Measurements from ENCODE around the gene CALHM4.

Gene CALHM4

GRCh38 chr6:116524236-116524635 is 29.3 kb upstream of the CALHM4 start:
- POLR2A ChIA-PET, result no interaction called here
- CTCF ChIA-PET, result interaction anchor here (0.7 to 1.1 kb wide), 2 partner anchors 8 to 13 kb away, joined by 3 to 4 read pairs; partner anchors contain the start of gene CALHM5

GRCh38 chr6:116528133-116528532 is 25.4 kb upstream of the CALHM4 start:
- no peak for DNase-seq (ENCODE audit: extremely low spot score)
- CTCF ChIA-PET, result interaction anchor here (1.4 to 2.2 kb wide), 2 partner anchors 17 to 240 kb away, joined by 5 to 7 read pairs; partner anchors contain the start of gene CALHM5
- TF ChIP-seq SP1 (IDR thresholded peaks at IDR 0.05) (no peak), PKNOX1 (IDR thresholded peaks at IDR 0.05) (no peak), CTBP1 (IDR thresholded peaks at IDR 0.05; ENCODE audit: borderline replicate concordance) (no peak), BHLHE40 (IDR thresholded peaks at IDR 0.05; ENCODE audit: borderline replicate concordance) (no peak), FOXK2 (IDR thresholded peaks at IDR 0.05) (no peak), SUZ12 (IDR thresholded peaks at IDR 0.05) (no peak), LEF1 (IDR thresholded peaks at IDR 0.05; ENCODE audit: borderline replicate concordance) (no peak), ARNT (IDR thresholded peaks at IDR 0.05) (no peak)
- POLR2A ChIA-PET, result no interaction called here

More at GRCh38 chr6:116524236-116524635, 29.3 kb upstream of the CALHM4 start:
- TF ChIP-seq FOXK2 (IDR thresholded peaks at IDR 0.05), result no peak
- TF ChIP-seq HDGF (IDR thresholded peaks at IDR 0.05; ENCODE audit: borderline replicate concordance), result no peak
- no peak for TF ChIP-seq ELF4 (IDR thresholded peaks at IDR 0.05)
- no peak for TF ChIP-seq NFRKB (IDR thresholded peaks at IDR 0.05)
- TF ChIP-seq ZNF384 (IDR thresholded peaks at IDR 0.05), result no peak
- no peak for TF ChIP-seq FOXA1 (IDR thresholded peaks at IDR 0.05)
- no peak for TF ChIP-seq ARNT (IDR thresholded peaks at IDR 0.05)
- no peak for TF ChIP-seq LEF1 (IDR thresholded peaks at IDR 0.05; ENCODE audit: borderline replicate concordance)
- no peak for TF ChIP-seq FOXM1 (IDR thresholded peaks at IDR 0.05; ENCODE audit: borderline replicate concordance)
- no peak for TF ChIP-seq L3MBTL2 (conservative IDR thresholded peaks at IDR 0.05)
- TF ChIP-seq TARDBP (IDR thresholded peaks at IDR 0.05), result no peak
- no peak for TF ChIP-seq CTBP1 (IDR thresholded peaks at IDR 0.05; ENCODE audit: borderline replicate concordance)
- TF ChIP-seq PKNOX1 (IDR thresholded peaks at IDR 0.05), result no peak
- no peak for TF ChIP-seq SP1 (IDR thresholded peaks at IDR 0.05)
- no peak for DNase-seq (ENCODE audit: extremely low spot score)

- CTCF ChIA-PET, result interaction anchor here (1.4 to 2.2 kb wide), 2 partner anchors 17 to 241 kb away, joined by 5 to 7 read pairs; partner anchors contain the start of gene CALHM5
- POLR2A ChIA-PET, result no interaction called here
- DNase-seq (ENCODE audit: extremely low spot score), result no peak
- no peak for TF ChIP-seq BHLHE40 (IDR thresholded peaks at IDR 0.05; ENCODE audit: borderline replicate concordance)
- no peak for TF ChIP-seq ZNF384 (IDR thresholded peaks at IDR 0.05)
- no peak for TF ChIP-seq L3MBTL2 (conservative IDR thresholded peaks at IDR 0.05)
- TF ChIP-seq SUZ12 (IDR thresholded peaks at IDR 0.05), result no peak
- no peak for TF ChIP-seq ARNT (IDR thresholded peaks at IDR 0.05)
Measured at GRCh38 chr6:116528780-116529179, 24.8 kb upstream of the CALHM4 start.

GRCh38 chr6:116529466-116530290 is 23.9 kb upstream of the CALHM4 start:
- TF ChIP-seq FOXA1 (IDR thresholded peaks at IDR 0.05) (no peak), HDGF (IDR thresholded peaks at IDR 0.05; ENCODE audit: borderline replicate concordance) (no peak), ZNF384 (IDR thresholded peaks at IDR 0.05) (no peak), TARDBP (IDR thresholded peaks at IDR 0.05) (no peak), CTBP1 (IDR thresholded peaks at IDR 0.05; ENCODE audit: borderline replicate concordance) (no peak), PKNOX1 (IDR thresholded peaks at IDR 0.05) (no peak), LEF1 (IDR thresholded peaks at IDR 0.05; ENCODE audit: borderline replicate concordance) (no peak), SP1 (IDR thresholded peaks at IDR 0.05) (no peak), ARNT (IDR thresholded peaks at IDR 0.05) (no peak), SUZ12 (IDR thresholded peaks at IDR 0.05) (no peak), L3MBTL2 (conservative IDR thresholded peaks at IDR 0.05) (no peak), NFRKB (IDR thresholded peaks at IDR 0.05) (no peak), BHLHE40 (IDR thresholded peaks at IDR 0.05; ENCODE audit: borderline replicate concordance) (no peak)
- POLR2A ChIA-PET, result interaction anchor here (1.2 to 1.6 kb wide), 2 partner anchors 18 to 250 kb away, joined by 4 to 5 read pairs; partner anchors contain the start of genes CALHM5 and TSPYL1

GRCh38 chr6:116530436-116530835 is 23.1 kb upstream of the CALHM4 start:
- DNase-seq (ENCODE audit: extremely low spot score), result no peak
- ChIA-PET CTCF (interaction anchor here (0.7 to 1.6 kb wide), 4 partner anchors 17 to 313 kb away, joined by 3 to 8 read pairs (median 4); partner anchors contain the start of gene CALHM5), POLR2A (interaction anchor here (1.2 to 1.6 kb wide), 2 partner anchors 19 to 251 kb away, joined by 4 to 5 read pairs; partner anchors contain the start of genes CALHM5 and TSPYL1)
- no peak for TF ChIP-seq NFRKB (IDR thresholded peaks at IDR 0.05)
- no peak for TF ChIP-seq LEF1 (IDR thresholded peaks at IDR 0.05; ENCODE audit: borderline replicate concordance)
- TF ChIP-seq ARNT (IDR thresholded peaks at IDR 0.05), result no peak
- TF ChIP-seq SUZ12 (IDR thresholded peaks at IDR 0.05), result no peak
- no peak for TF ChIP-seq FOXM1 (IDR thresholded peaks at IDR 0.05; ENCODE audit: borderline replicate concordance)
- TF ChIP-seq ELF4 (IDR thresholded peaks at IDR 0.05), result no peak
- no peak for TF ChIP-seq FOXA1 (IDR thresholded peaks at IDR 0.05)
- no peak for TF ChIP-seq HDGF (IDR thresholded peaks at IDR 0.05; ENCODE audit: borderline replicate concordance)
- no peak for TF ChIP-seq ZNF384 (IDR thresholded peaks at IDR 0.05)
- TF ChIP-seq SP1 (IDR thresholded peaks at IDR 0.05), result no peak
- TF ChIP-seq BHLHE40 (IDR thresholded peaks at IDR 0.05; ENCODE audit: borderline replicate concordance), result no peak

More at GRCh38 chr6:116529466-116530290, 23.9 kb upstream of the CALHM4 start:
- DNase-seq (ENCODE audit: extremely low spot score), result no peak
- CTCF ChIA-PET, result interaction anchor here (0.7 to 2.2 kb wide), 6 partner anchors 16 to 312 kb away, joined by 3 to 8 read pairs (median 6); partner anchors contain the start of gene CALHM5

Measured in HEK293T (cell line).